Subcutaneous abdominal adipose tissue (tissue), 5 donors: Measurements from ENCODE around the gene PITX1.

Experiments
- H3K27ac ChIP-seq: one replicate; pipeline ENCODE4 v1.7.0; 2013; ENCODE audit warnings: low read depth, mild to moderate bottlenecking, inconsistent platforms, low read length, moderate library complexity
- H3K27me3 ChIP-seq, 5 donors: one replicate each; pipeline ENCODE4 v1.7.0; 2013; ENCODE audit warnings: low read length in 5 of 5, inconsistent platforms in 1 of 5; ENCODE audit not compliant: control insufficient read depth in 5 of 5, insufficient read depth in 4 of 5
- H3K36me3 ChIP-seq, 5 donors: one replicate each; pipeline ENCODE4 v1.7.0; 2013; ENCODE audit warnings: low read length in 5 of 5; ENCODE audit not compliant: control insufficient read depth in 5 of 5, insufficient read depth in 5 of 5
- H3K4me1 ChIP-seq, 5 donors: one replicate each; pipeline ENCODE4 v1.7.0; 2013; ENCODE audit warnings: low read length in 5 of 5, mild to moderate bottlenecking in 3 of 5, moderate library complexity in 1 of 5; ENCODE audit not compliant: control insufficient read depth in 5 of 5, insufficient read depth in 5 of 5
- H3K4me3 ChIP-seq, 5 donors: one replicate each; pipeline ENCODE4 v1.7.0; 2013; ENCODE audit warnings: low read length in 5 of 5, low read depth in 1 of 5
- H3K9ac ChIP-seq, 5 donors: one replicate each; pipeline ENCODE4 v1.7.0; 2013; ENCODE audit warnings: low read length in 5 of 5, mild to moderate bottlenecking in 4 of 5, moderate library complexity in 3 of 5
- H3K9me3 ChIP-seq, 5 donors: one replicate each; pipeline ENCODE4 v1.7.0; 2013; ENCODE audit warnings: low read length in 5 of 5; ENCODE audit not compliant: control insufficient read depth in 5 of 5
- donor health status: healthy.
- donor health status: healthy.
- donor health status: healthy.
- donor health status: healthy.
- donor health status: healthy.

PITX1 gene

GRCh38 chr5:135025730-135026644, 8.0 kb downstream of the PITX1 start:
- H3K9ac ChIP-seq, result no peak overlapping the region
- H3K27me3 ChIP-seq, result peaks cover 18 to 52% (median 47%) of the 10 kb centered on the region in 5 donors
- H3K27ac ChIP-seq, result no peak overlapping the region
- peaks cover 0 to 15% (median 9%) of the 10 kb centered on the region in 5 donors for H3K4me1 ChIP-seq
- H3K36me3 ChIP-seq, result no peaks in the 10 kb centered on the region
- peaks cover 0 to 5% (median 0%) of the 10 kb centered on the region in 5 donors for H3K9me3 ChIP-seq
- H3K4me3 ChIP-seq, result no peak overlapping the region

GRCh38 chr5:135024956-135025729, 8.9 kb downstream of the PITX1 start:
- no peak overlapping the region for H3K9ac ChIP-seq
- H3K4me3 ChIP-seq, result no peak overlapping the region
- H3K9me3 ChIP-seq, result peaks cover 0 to 5% (median 0%) of the 10 kb centered on the region in 5 donors
- H3K27ac ChIP-seq, result no peak overlapping the region
- peaks cover 0 to 7% (median under 1%) of the 10 kb centered on the region in 5 donors for H3K4me1 ChIP-seq
- peaks cover 9 to 44% (median 39%) of the 10 kb centered on the region in 5 donors for H3K27me3 ChIP-seq
- no peaks in the 10 kb centered on the region for H3K36me3 ChIP-seq

- Histone ChIP-seq H3K36me3 (no peaks in the 10 kb centered on the region), H3K27ac (no peak overlapping the region), H3K4me3 (no peak overlapping the region), H3K9me3 (no peaks in the 10 kb centered on the region), H3K9ac (no peak overlapping the region), H3K4me1 (peaks cover 0 to under 1% (median 0%) of the 10 kb centered on the region in 5 donors), H3K27me3 (peaks cover 0 to 4% (median 0%) of the 10 kb centered on the region in 5 donors)
Measured at GRCh38 chr5:135020111-135020895, 13.7 kb downstream of the PITX1 start.

- Histone ChIP-seq H3K36me3 (no peaks in the 10 kb centered on the region), H3K27me3 (no peaks in the 10 kb centered on the region), H3K9me3 (no peaks in the 10 kb centered on the region), H3K9ac (no peak overlapping the region), H3K4me3 (no peak overlapping the region), H3K4me1 (peaks cover 1 to 6% (median 5%) of the 10 kb centered on the region in 5 donors), H3K27ac (no peak overlapping the region)
Measured at GRCh38 chr5:135019314-135019713, 14.7 kb downstream of the PITX1 start.

GRCh38 chr5:135018457-135018856, 15.6 kb downstream of the PITX1 start:
- Histone ChIP-seq H3K36me3 (no peaks in the 10 kb centered on the region), H3K4me1 (peaks cover 1 to 14% (median 10%) of the 10 kb centered on the region in 5 donors), H3K4me3 (no peak overlapping the region), H3K9ac (no peak overlapping the region), H3K27me3 (no peaks in the 10 kb centered on the region), H3K27ac (no peak overlapping the region), H3K9me3 (no peaks in the 10 kb centered on the region)

- no peak overlapping the region for H3K9ac ChIP-seq
- H3K9me3 ChIP-seq, result no peaks in the 10 kb centered on the region
- no peak overlapping the region for H3K27ac ChIP-seq
- no peaks in the 10 kb centered on the region for H3K27me3 ChIP-seq
- H3K36me3 ChIP-seq, result no peaks in the 10 kb centered on the region
- no peak overlapping the region for H3K4me3 ChIP-seq
- peaks cover 1 to 21% (median 10%) of the 10 kb centered on the region in 5 donors for H3K4me1 ChIP-seq
Measured at GRCh38 chr5:135016861-135017290, 17.2 kb downstream of the PITX1 start.

- Histone ChIP-seq H3K9me3 (no peaks in the 10 kb centered on the region), H3K4me3 (no peak overlapping the region), H3K36me3 (no peaks in the 10 kb centered on the region), H3K9ac (no peak overlapping the region), H3K27ac (no peak overlapping the region), H3K27me3 (no peaks in the 10 kb centered on the region), H3K4me1 (peaks cover 1 to 21% (median 10%) of the 10 kb centered on the region in 5 donors)
Measured at GRCh38 chr5:135015942-135016341, 18.1 kb downstream of the PITX1 start.

- peaks cover 1 to 21% (median 10%) of the 10 kb centered on the region in 5 donors for H3K4me1 ChIP-seq
- no peaks in the 10 kb centered on the region for H3K27me3 ChIP-seq
- H3K9ac ChIP-seq, result no peak overlapping the region
- no peaks in the 10 kb centered on the region for H3K36me3 ChIP-seq
- H3K9me3 ChIP-seq, result no peaks in the 10 kb centered on the region
- H3K4me3 ChIP-seq, result no peak overlapping the region
- H3K27ac ChIP-seq, result no peak overlapping the region
Measured at GRCh38 chr5:135013947-135014570, 20.0 kb downstream of the PITX1 start.

GRCh38 chr5:135013445-135013844, 20.6 kb downstream of the PITX1 start:
- H3K9ac ChIP-seq, result no peak overlapping the region
- H3K27ac ChIP-seq, result no peak overlapping the region
- H3K4me3 ChIP-seq, result no peak overlapping the region
- peaks cover 1 to 21% (median 10%) of the 10 kb centered on the region in 5 donors for H3K4me1 ChIP-seq
- H3K9me3 ChIP-seq, result no peaks in the 10 kb centered on the region
- no peaks in the 10 kb centered on the region for H3K27me3 ChIP-seq
- H3K36me3 ChIP-seq, result no peaks in the 10 kb centered on the region
